ENCODE data around the gene CPXM2.

CPXM2 gene

GRCh38 chr10:123796736-123797135 lies 94.9 kb downstream of the CPXM2 start:
- POLR2A ChIA-PET = no interaction called here
- CTCF ChIA-PET = no interaction called here
- DNase-seq (ENCODE audit: extremely low spot score) = no peak
- TF ChIP-seq SUZ12 (IDR thresholded peaks at IDR 0.05) (no peak), TARDBP (IDR thresholded peaks at IDR 0.05) (no peak), LEF1 (IDR thresholded peaks at IDR 0.05; ENCODE audit: borderline replicate concordance) (no peak), FOXM1 (IDR thresholded peaks at IDR 0.05; ENCODE audit: borderline replicate concordance) (no peak), ARNT (IDR thresholded peaks at IDR 0.05) (no peak), NFRKB (IDR thresholded peaks at IDR 0.05) (no peak), PKNOX1 (IDR thresholded peaks at IDR 0.05) (no peak), HDGF (IDR thresholded peaks at IDR 0.05; ENCODE audit: borderline replicate concordance) (no peak), SP1 (IDR thresholded peaks at IDR 0.05) (no peak), ZNF384 (IDR thresholded peaks at IDR 0.05) (no peak)

- ChIA-PET POLR2A (no interaction called here), CTCF (no interaction called here)
- TF ChIP-seq ZNF384 (IDR thresholded peaks at IDR 0.05) (no peak), CTBP1 (IDR thresholded peaks at IDR 0.05; ENCODE audit: borderline replicate concordance) (no peak), TARDBP (IDR thresholded peaks at IDR 0.05) (no peak), ARNT (IDR thresholded peaks at IDR 0.05) (no peak), SP1 (IDR thresholded peaks at IDR 0.05) (no peak)
- no peak for DNase-seq (ENCODE audit: extremely low spot score)
These were observed 95.6 kb downstream of the CPXM2 start for GRCh38 chr10:123795846-123796590.

- ChIA-PET POLR2A (no interaction called here), CTCF (no interaction called here)
- no peak for DNase-seq (ENCODE audit: extremely low spot score)
- TF ChIP-seq ELF4 (IDR thresholded peaks at IDR 0.05) = no peak
- no peak for TF ChIP-seq NFRKB (IDR thresholded peaks at IDR 0.05)
- TF ChIP-seq PKNOX1 (IDR thresholded peaks at IDR 0.05) = no peak
- TF ChIP-seq CTBP1 (IDR thresholded peaks at IDR 0.05; ENCODE audit: borderline replicate concordance) = no peak
- TF ChIP-seq BHLHE40 (IDR thresholded peaks at IDR 0.05; ENCODE audit: borderline replicate concordance) = no peak
- TF ChIP-seq TARDBP (IDR thresholded peaks at IDR 0.05) = no peak
- no peak for TF ChIP-seq FOXK2 (IDR thresholded peaks at IDR 0.05)
- TF ChIP-seq SUZ12 (IDR thresholded peaks at IDR 0.05) = no peak
- TF ChIP-seq FOXM1 (IDR thresholded peaks at IDR 0.05; ENCODE audit: borderline replicate concordance) = no peak
- no peak for TF ChIP-seq L3MBTL2 (conservative IDR thresholded peaks at IDR 0.05)
- no peak for TF ChIP-seq ZNF384 (IDR thresholded peaks at IDR 0.05)
- TF ChIP-seq LEF1 (IDR thresholded peaks at IDR 0.05; ENCODE audit: borderline replicate concordance) = no peak
- TF ChIP-seq HDGF (IDR thresholded peaks at IDR 0.05; ENCODE audit: borderline replicate concordance) = no peak
- no peak for TF ChIP-seq FOXA1 (IDR thresholded peaks at IDR 0.05)
These were observed 96.3 kb downstream of the CPXM2 start for GRCh38 chr10:123795196-123795780.

- DNase-seq (ENCODE audit: extremely low spot score) = no peak
- ChIA-PET POLR2A (no interaction called here), CTCF (no interaction called here)
These were observed 99.2 kb downstream of the CPXM2 start for GRCh38 chr10:123792248-123792978.

GRCh38 chr10:123790132-123790885 lies 101.3 kb downstream of the CPXM2 start:
- CTCF ChIA-PET = no interaction called here
- POLR2A ChIA-PET = no interaction called here
- no peak for DNase-seq (ENCODE audit: extremely low spot score)
- TF ChIP-seq PKNOX1 (IDR thresholded peaks at IDR 0.05) = no peak
- TF ChIP-seq SP1 (IDR thresholded peaks at IDR 0.05) = no peak
- TF ChIP-seq L3MBTL2 (conservative IDR thresholded peaks at IDR 0.05) = no peak
- no peak for TF ChIP-seq FOXA1 (IDR thresholded peaks at IDR 0.05)
- TF ChIP-seq TARDBP (IDR thresholded peaks at IDR 0.05) = no peak
- no peak for TF ChIP-seq LEF1 (IDR thresholded peaks at IDR 0.05; ENCODE audit: borderline replicate concordance)
- no peak for TF ChIP-seq ELF4 (IDR thresholded peaks at IDR 0.05)
- TF ChIP-seq FOXK2 (IDR thresholded peaks at IDR 0.05) = no peak
- no peak for TF ChIP-seq ARNT (IDR thresholded peaks at IDR 0.05)
- no peak for TF ChIP-seq SUZ12 (IDR thresholded peaks at IDR 0.05)
- no peak for TF ChIP-seq FOXM1 (IDR thresholded peaks at IDR 0.05; ENCODE audit: borderline replicate concordance)
- TF ChIP-seq CTBP1 (IDR thresholded peaks at IDR 0.05; ENCODE audit: borderline replicate concordance) = no peak
- no peak for TF ChIP-seq BHLHE40 (IDR thresholded peaks at IDR 0.05; ENCODE audit: borderline replicate concordance)
- no peak for TF ChIP-seq HDGF (IDR thresholded peaks at IDR 0.05; ENCODE audit: borderline replicate concordance)
- no peak for TF ChIP-seq ZNF384 (IDR thresholded peaks at IDR 0.05)
- TF ChIP-seq NFRKB (IDR thresholded peaks at IDR 0.05) = no peak

More at GRCh38 chr10:123792248-123792978, 99.2 kb downstream of the CPXM2 start:
- no peak for TF ChIP-seq SUZ12 (IDR thresholded peaks at IDR 0.05)
- TF ChIP-seq NFRKB (IDR thresholded peaks at IDR 0.05) = no peak
- TF ChIP-seq PKNOX1 (IDR thresholded peaks at IDR 0.05) = no peak
